Activated CD4-positive, alpha-beta T cell treated with anti-CD3 and anti-CD28 coated beads, Interleukin-2, amount 50 U/mL, for 1 hour (primary cell): ENCODE results near the gene USP11.
"Not testable (repeated sequence)": the region's sequence is repeated elsewhere in the genome, so short reads cannot be mapped to it uniquely, and the experiment has no call there.

Experiments
- DNase-seq: peaks from one replicate; pipeline ENCODE4 v3.0.0-alpha.2; 2020

The USP11 gene

DNA sequence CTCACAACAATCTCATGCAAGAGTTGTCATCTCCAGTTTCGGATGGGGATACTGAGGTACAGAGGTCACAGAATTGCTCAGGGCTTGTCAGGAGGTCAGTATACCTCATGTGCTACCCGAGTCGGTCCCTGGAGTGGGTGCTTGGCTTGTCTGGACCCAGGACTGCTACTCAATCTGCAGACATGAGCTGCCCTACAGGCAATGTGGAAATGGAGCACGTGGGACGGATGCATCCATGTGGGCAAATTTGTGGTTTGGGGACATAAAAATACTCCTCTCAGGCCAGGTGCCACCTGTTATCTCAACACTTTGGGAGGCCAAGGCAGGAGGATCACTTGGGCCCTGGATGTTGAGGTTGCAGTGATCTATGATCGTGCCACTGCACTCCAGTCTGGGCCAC is 15.8 kb downstream of the USP11 start:
- DNase-seq: no peak

DNA sequence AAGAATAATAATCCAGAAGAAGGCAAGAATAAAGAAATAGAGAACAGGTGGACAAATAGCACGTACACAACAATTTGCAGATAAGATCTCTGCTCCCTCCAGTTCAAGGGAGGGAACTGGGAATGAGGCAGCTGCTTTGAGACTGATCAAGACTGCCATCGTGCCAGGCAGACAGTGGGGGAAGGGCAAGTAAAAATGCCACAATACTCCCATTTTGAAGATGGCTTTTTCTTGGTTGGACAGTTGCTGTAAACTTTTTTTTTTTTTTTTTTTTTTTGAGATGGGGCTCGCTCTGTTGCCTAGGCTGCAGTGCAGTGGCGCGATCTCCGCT is 17.2 kb downstream of the USP11 start:
- no peak for DNase-seq

DNA sequence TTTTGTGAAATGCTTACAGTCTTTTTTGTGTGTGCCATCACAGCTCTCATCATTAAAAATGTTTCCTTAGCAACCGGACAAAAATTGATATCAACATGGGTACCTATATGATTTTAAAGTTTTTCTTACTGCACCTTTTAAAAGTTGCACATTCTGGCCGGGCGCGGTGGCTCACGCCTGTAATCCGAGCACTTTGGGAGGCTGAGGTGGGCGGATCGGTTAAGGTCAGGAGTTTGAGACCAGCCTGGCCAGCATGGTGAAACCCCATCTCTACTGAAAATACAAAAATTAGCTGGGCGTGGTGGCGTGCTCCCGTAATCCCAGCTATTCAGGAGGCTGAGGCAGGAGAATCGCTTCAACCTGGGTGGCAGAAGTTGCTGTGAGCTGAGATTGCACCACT is 24.8 kb downstream of the USP11 start:
- not testable (repeated sequence) for DNase-seq

DNA sequence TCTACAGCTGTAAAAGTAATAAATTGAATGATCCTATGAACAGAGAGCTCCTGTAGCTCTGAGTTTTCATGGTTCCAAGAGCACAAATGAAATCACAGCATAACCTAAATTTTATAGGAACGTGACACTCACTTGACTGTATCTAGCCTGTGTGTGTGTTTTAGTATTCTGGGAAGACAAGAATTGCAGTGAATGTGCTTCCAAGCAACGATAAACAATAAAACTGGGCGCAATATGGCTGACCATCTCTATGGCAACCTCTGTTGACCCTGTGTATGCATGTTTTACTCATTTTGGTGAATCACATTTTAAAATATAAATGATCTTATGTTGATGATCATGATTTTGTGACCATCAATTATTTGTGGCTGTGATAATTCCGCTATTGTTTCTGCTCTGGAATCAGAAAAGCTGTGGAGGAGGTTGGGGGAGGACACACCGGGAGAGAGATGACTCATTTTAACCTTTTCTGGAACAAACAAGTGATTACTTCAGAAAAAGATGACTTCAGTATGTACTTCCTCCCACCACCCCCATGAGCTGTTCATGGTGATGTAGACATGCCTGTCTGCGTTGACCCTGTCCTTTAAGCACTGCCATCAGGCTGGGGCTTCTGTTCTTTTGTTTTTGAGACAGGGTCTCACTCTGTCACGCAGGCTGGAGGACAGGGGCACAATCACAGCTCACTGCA is 31.8 kb downstream of the USP11 start:
- no peak for DNase-seq

DNA sequence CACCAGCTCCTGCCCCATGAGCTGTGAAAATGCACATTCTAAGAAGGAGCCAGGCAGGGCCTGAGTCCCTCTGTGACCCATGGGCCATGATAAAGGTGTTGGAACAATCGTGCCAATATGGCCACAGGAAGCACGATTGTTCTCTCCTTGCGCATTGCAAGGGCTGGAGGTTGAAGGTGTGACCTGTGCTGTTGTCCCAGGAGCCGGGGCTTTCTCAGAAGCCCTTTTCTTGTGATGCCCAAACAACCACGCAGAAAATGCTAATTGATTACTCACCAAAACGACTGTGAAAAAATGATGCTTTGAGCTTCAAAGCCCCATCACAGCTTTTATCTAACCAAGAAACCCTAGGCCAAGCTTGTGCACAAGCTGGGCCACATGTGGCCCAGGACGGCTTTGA is 33.8 kb downstream of the USP11 start:
- no peak for DNase-seq

DNA sequence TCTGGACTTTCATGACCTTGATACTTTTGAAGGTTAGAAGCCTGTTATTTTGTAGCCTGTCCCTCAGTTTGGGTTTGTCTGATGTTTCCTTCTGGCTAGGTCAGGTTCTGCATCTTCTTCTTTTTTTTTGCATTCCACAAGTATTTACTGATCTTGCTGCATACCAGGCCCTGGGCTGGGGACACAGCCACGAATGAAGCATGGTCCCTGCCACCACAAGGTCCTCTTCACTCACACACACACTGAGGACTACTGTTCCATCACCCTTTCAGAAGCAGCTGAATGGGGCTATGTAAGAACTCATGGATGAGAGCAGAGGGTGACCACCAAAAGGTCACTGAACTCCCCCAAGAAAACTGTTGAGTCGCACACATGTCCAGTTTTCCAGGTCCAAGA is 39.2 kb downstream of the USP11 start:
- DNase-seq: no peak

DNA sequence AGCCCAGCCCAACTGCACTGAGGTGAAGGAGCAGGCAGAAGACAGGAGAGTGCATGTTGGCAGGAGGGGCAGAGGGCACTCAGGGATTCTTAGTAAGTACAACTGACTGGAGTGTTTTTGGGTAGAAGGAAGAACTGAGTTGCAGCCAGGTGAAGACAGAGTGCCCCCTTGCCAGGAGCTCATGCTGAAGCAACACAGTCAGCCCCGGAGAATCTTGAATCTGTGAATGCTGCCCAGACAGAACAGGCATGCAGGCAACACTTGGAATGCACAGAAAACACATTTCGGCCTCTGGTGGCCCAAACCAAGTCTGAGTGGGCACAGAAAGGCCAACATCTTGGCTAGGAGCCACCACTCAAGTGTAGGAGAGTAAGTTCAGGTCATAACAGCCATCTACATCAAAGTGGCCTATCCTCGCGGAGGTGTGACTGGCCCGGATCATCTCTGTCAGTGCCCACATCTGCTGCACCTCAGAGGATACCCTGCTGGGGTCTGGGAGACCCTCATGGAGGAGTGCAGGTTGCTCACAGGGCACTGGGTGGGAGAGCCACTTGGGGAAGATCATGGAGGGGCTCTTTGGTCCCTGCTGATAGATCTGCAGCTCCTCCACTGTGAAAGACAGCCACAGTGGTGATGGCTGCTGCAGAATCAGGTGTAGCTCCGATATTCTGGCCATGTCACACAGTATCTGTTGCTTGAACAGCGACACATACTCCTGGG is 40.4 kb downstream of the USP11 start:
- DNase-seq: no peak

DNA sequence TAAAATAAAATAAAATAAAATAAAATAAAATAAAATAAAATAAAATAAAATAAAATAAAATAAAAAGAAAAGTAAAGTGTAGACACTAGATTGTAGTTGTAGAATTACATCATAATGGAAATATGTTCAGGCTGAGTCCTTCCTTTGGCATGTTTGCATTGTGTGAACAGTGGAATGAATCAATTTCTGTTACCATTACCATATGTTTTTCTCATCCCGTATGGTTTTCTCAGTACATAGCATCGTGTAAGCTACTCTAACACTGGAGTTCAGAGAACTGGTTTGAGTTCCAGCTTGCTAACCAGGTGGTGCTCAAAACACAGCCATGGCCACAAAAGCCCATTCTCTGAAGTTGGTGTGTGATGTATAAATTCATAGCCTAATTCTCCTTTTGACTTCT is 45.9 kb downstream of the USP11 start:
- DNase-seq: no peak

DNA sequence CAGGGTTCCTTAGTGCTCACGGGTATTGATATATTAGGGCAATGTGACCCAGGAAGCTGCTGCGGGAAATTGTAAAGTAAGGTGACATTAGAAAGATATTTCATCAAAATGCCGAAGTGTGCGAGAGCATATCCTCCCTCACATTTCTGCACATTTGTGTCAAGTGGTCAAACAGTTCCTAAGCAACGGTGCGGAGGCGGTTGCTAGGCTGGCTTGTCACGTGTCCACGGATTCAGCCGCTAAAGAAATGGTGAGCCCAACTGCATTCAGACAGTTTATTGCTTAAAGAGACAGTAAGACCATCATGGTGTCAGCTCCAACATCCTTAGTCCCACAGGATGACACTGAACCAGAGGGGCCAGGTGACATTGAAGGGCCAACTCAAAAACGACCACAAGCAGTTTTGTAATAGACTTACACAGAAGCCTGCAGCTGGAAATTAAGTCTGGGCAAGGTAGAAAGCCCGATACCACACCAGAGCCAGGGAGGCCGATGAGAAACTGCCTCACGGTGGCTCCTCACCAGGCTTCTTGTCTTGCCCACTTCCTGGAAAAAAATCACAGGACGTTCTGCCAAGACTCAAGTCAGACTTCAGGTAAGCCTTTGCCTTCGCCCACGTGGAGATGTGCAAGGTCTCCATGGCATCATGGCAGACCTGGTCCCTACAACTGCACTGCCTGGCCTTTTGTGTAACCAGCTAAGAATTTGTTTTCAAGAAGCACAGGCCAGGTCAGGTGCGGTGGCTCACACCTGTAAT is 50.4 kb downstream of the USP11 start:
- no peak for DNase-seq

DNA sequence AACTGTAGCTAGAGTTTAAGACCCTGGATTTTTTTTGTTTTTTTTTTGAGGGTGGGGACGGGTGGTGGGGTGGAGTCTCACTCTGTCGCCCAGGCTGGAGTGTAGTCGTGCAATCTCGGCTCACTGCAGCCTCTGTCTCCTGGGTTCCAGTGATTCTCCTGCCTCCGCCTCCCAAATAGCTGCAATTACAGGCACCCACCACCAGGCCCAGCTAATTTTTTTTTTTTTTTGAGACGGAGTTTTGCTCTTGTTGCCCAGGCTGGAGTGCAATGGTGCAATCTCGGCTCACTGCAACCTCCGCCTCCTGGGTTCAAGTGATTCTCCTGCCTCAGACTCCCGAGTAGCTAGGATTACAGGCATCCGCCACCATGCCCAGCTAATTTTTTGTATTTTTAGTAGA is 51.8 kb downstream of the USP11 start:
- not testable (repeated sequence) for DNase-seq

DNA sequence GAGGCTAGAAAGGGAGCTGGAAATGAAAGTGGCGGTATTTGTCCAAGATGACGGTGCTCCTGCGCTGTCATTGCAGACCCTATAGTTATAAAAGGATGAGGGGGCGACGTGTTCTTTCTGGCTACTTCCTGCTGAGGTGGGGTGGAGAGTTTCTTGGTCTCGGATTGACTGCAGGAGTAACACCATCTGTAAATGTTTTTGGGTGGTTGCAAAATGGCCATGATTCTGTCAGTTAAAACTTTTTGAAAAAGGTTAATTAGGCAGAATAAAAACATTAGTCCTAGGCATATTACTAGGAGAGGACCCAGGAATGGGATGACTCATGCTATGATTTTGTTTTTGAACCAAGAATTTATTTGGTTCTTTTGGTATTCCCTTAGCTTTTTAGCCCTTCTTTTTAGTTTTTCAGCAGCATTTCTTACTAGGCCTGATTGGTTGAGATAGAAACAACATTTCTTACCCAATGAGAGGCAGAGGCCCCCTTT is 53.1 kb downstream of the USP11 start:
- DNase-seq: no peak

DNA sequence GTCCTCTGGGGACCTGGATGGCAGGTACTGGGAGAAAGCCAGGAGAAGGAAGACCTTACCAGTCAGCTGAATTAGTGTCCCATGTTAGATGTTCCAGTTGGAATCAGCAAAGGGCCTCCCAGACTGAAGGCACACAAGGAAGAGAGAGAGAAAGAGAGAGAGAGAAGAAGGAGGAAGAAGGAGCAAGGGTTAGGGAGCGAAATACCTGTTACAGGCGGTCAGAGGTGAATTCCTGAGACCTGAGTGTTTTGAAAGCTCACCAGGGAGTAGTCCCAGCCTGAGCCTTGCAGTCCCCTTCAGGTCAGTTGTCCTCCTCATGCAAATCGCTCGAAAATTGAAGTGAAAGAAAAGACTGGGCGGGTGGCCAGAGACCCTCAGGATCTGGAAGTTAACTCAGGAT is 60.3 kb downstream of the USP11 start:
- DNase-seq: no peak

DNA sequence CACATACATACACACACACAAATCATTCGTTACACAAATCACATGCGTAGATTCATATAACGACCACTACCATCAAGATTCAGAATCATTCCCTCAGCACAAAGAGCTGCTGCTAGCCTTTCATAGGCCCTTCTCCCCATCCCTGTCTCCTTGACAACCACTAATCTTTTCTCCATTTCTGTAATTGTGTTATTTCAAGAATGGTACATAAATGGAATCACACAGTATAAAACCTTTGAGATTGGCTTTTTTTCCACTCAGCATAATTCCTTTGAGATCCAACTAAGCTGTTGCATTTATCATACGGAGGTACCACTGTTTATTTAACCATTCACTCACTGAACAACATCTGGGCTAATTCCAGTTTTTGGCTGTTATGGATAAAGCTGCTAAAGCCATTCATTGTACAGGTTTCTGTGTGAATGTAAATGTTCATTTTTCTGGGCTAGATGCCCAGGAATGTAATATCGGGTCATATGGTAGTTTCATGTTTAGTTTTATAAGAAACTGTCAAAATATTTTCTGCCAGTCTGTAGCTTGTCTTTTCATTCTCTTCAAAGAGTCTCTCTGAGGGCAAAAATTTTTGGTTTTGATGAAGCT is 64.1 kb downstream of the USP11 start:
- DNase-seq: no peak

DNA sequence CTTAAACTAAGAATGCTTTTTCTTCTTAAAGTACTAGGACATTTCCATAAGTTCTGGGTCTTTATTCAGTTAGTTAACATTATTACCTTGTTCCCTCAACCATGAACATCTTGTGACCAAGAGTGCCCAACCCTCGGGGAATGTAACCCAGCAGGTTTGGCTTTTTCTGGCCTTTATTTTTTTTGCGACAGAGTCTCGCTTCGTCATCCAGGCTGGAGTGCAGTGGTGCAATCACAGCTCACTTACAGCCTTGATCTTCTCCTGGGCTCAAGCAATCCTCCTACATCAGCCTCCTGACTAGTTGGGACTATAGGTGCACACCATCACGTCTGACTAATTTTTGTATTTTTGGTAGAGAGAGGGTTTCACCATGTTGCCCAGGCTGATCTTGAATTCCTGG is 65.1 kb downstream of the USP11 start:
- no peak for DNase-seq
